DMS 273 (cell line): ENCODE measurements around the gene TOR1AIP1.
A peak's percentile ranks its signal among the peaks of the same experiment; 100 is the strongest.
"Not testable (repeated sequence)": the region's sequence is repeated elsewhere in the genome, so short reads cannot be mapped to it uniquely, and the experiment has no call there.

Experiments used
- DNase-seq: peaks from one replicate; lab custom pipeline; 2025; ENCODE audit not compliant: unreplicated experiment; lab: John Stamatoyannopoulos, UW

TOR1AIP1 gene, protein sequence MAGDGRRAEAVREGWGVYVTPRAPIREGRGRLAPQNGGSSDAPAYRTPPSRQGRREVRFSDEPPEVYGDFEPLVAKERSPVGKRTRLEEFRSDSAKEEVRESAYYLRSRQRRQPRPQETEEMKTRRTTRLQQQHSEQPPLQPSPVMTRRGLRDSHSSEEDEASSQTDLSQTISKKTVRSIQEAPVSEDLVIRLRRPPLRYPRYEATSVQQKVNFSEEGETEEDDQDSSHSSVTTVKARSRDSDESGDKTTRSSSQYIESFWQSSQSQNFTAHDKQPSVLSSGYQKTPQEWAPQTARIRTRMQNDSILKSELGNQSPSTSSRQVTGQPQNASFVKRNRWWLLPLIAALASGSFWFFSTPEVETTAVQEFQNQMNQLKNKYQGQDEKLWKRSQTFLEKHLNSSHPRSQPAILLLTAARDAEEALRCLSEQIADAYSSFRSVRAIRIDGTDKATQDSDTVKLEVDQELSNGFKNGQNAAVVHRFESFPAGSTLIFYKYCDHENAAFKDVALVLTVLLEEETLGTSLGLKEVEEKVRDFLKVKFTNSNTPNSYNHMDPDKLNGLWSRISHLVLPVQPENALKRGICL

DNA sequence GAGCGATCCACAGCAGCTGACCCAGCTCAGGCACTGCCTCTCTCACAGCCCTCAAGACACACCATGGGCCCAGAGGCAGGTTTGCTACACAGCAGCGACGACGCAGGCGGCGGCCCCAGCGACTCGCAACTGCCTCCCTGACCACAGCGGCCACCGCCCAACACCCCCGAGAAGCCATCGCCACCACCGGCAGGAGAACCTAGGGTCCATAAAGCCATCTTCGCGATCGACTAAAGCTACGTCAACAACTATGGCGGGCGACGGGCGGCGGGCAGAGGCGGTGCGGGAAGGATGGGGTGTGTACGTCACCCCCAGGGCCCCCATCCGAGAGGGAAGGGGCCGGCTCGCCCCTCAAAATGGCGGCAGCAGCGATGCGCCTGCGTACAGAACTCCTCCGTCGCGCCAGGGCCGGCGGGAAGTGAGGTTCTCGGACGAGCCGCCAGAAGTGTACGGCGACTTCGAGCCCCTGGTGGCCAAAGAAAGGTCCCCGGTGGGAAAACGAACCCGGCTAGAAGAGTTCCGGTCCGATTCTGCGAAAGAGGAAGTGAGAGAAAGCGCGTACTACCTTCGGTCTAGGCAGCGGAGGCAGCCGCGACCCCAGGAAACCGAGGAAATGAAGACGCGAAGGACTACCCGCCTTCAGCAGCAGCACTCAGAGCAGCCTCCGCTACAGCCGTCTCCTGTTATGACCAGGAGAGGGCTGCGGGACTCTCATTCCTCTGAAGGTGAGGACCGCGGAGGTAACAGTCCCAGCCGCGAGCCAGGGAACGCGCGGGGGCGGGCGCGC is at the start of gene TOR1AIP1:
Gene TOR1AIP1 (plus strand): TSS at position 33 of the 787 bp plus-strand sequence. CDS start 218 bp downstream, at position 251.
- peak; percentile 99 for DNase-seq

DNA sequence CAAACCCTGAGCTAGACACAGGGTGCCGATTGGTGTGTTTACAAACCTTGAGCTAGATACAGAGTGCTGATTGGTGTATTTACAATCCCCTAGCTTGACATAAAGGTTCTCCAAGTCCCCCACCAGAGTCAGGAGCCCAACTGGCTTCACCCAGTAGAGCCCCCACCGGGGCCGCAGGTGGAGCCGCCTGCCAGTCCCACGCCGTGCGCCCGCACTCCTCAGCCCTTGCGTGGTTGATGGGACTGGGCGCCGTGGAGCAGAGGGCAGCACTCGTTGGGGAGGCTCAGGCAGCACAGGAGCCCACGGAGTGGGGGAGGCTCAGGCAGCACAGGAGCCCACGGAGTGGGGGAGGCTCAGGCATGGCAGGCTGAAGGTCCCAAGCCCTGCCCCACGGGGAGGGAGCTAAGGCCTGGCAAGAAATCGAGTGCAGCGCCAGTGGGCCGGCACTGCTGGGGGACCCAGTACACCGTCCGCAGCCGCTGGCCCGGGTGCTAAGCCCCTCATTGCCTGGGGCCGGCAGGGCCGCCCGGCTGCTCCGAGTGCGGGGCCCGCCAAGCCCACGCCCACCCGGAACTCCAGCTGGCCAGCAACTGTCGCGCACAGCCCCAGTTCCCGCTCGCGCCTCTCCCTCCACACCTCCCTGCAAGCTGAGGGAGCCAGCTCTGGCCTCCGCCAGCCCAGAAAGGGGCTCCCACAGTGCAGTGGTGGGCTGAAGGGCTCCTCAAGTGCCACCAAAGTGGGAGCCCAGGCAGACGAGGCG is 45.2 kb upstream of the TOR1AIP1 start:
- not testable (repeated sequence) for DNase-seq

DNA sequence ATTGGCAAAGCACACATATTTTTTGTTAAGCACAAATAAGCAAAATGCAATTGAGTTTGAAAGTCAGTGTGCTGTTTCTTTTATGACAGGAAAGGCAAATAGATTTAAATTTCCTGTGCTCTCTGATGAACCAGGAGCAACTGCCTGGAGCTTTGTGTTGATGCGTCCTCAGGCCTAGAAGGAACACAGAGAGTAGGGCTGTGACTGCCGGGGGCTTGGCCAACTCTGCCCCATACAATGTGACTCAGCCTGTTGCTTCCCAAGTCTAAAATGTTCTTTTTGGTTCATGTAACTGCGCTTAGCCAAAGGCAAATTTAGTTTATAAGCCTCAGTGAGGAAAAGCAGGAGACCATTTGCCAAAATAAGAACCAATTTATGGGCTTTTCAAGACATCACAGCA is 42.0 kb upstream of the TOR1AIP1 start:
- no peak for DNase-seq

DNA sequence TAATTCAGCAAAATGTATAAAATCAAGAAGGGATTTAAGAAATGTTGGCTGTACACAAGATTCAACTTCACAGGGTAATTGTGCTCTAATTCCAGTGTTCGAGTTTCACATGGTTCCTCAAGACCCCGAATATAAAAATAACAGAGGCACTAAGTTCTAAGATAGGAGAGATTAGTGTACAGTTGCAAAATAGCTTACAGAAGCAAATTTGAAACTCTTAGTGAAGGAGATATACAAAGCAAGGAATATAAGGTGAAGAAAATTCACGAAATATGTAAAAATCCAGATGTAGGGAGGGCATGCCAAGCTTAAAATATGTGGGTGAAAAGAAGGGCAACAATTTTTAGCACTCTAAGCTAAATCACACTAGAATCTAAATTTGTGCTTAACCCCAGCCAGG is 33.9 kb upstream of the TOR1AIP1 start:
- DNase-seq, result no peak

DNA sequence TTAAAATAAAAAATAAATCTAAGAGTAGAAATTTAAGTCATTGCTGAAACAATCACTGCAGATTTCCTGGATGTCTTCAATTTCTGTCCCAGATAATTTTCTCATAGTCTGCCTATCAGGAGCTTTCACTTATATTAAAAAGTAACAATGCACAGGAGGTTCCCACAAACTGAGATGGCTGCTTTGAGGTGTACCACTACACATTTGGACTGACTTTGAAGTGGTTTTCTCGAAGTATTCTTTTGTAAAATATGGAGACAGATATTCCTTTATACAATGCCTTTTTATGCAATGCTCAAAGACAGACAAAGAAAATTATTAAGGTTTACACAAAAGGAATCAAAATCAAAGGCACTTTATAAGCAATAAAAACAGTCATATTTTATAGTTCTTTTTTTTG is 29.0 kb upstream of the TOR1AIP1 start:
- DNase-seq, result no peak

DNA sequence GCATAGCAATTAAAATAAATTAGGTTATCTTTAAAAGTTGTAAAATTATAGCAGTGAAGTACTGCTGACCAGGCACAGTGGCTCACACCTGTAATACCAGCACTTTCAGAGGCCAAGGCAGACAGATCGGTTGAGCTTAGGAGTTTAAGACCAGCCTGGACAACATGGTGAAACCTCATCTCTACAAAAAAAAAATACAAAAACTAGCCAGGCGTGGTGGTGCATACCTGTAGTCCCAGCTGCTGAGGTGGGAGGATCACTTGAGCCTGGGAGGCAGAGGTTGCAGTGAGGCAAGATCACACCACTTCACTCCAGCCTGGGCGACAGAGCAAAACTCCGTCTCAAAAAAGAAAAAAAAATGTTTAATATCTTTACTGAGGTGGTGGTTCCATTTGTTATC is 26.3 kb upstream of the TOR1AIP1 start:
- not testable (repeated sequence) for DNase-seq

DNA sequence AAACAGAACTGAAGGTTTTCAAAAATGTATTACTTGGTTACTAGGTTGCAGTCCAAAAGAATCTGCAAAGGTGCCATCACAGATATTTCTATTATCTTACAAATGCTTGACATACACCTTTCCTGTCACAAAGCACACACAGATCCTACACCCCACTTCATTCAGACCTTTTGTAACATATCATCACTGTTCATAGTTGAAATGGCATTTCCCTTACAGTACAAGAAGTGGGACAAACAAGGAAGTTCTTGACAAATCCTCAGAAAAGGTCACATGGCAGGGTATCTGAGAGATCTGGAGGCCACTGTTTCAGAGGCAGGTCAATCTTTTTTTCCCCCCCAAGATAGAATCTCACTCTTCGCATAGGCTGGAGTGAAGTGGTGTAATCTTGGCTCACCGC is 25.8 kb upstream of the TOR1AIP1 start:
- DNase-seq, result no peak

DNA sequence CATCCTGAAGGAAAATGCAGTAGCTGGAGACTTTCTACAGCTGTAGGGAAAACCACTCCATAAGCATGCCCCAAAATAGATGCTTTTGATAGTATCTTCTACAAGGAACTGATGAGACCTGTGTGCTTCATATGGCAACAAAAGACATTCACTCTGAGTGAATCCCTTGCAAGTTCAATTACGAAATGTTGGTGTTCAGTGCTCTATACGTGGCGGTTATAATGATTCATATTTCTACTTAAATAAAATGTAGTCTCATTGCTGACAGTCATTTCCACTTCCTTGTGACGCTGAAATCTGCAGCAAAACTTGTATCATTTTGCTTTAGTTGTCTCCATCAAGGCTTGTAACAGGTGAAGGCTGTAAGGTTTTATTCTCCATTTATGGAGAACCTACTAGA is 25.1 kb upstream of the TOR1AIP1 start:
- DNase-seq, result no peak

DNA sequence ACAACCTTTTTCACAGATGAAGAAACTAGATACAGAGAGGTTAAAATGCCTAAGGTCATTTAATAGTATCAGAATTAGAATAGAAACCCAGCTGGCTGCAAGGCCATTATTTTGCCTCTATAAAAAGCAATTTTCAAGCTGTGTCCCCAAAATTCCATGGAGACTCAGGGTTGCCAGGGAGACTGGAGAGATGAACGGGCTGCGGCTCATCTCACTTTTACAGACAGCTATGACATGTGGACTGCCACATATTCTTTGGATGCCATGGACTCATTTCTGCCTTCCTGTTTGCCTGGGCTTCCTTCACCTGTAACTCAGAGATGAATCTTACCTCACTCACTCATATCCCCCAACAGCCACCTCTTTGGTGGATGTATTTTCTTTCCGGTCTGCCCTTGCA is 21.4 kb upstream of the TOR1AIP1 start:
- DNase-seq, result no peak

DNA sequence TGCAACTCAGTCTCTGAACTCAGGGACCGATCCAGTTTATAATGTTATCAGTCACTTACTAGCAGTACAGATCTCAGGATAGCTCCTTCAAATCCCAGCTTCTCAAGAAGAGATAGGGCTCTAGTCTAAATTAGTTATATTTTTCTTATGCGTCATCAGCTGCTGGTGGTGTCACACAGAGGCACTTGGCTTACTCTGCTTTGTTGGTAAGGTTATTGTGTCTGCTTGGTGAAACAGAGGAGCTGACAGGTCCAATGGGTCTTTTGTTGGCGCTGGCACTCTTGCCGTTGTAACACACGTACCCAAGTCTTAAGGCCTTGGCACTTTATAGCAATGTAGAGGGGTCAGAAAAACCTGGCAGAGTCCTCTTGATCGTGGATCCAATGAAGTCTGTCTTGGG is 16.7 kb upstream of the TOR1AIP1 start:
- DNase-seq, result no peak

DNA sequence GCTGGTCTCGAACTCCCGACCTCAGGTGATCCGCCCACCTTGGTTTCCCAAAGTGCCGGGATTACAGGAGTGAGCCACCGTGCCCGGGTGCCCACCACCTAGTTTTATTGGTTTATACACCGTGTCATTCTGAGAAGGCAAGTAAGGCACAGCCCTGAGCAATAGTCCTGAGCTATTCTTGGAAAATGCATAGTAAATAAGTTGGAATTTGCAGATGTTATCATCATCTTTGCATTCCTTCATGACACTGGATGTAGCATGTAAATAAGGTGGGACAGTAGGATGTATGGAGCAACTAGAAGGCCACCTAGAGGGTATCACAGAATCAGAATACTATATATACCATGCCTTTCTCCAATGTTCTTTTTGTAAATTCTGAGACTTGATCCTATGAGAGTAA is 15.5 kb upstream of the TOR1AIP1 start:
- DNase-seq, result no peak

DNA sequence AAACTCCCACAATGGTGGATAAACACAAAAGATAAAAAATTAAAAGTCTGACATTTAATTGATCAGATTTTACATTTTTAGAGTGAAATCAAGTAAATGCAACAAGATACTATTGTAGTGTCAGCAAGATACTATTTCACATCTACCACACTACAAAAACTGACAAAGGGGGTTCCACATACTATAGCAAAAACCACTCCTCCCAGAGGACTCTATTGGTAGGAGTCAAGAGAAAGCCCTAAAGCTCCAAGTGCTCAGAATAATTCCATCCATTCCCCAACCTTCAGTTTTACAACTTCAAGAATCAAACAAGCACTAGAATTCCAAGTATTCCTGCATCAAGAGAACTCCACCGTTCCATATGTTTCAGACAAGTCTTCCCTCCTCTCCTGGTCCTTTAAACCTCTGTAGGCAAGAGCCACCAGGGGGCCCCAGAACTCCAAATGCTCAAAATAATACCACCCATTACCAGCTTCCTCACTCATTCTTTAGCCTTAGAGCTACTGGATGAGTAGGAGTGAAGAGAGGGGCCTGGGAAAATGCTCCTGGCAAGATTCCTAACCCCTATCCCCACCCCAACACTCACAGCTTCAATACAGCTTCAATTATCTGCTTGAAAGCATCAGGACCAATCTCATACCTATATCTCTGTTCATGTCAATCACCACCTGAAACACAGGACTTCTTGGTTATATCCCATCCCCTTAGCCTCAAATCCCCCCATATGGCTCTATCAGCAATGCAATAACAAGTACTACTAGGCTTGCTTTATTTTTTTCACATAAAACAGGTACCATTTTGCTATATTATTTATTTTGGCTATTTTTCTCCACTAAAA is 14.4 kb upstream of the TOR1AIP1 start:
- DNase-seq, result peak; percentile 79

DNA sequence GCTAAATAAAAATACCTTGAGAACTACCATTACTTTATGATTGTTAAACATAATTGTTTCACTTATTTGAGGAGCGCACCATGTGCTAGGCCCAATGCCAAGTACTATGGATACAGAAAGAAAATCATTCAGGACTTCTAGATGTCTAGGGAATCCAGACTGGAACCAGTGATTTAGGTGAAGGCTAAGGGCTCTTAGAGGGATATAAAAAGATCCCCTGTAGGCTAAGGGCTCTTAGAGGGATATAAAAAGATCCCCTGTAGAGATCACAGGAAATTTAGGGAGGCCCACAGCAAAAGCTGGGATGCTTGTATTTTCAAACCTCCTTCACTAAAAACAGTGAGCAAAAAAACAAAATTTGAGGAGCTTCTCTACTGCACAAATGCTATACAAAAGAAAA is 11.2 kb upstream of the TOR1AIP1 start:
- DNase-seq, result no peak

DNA sequence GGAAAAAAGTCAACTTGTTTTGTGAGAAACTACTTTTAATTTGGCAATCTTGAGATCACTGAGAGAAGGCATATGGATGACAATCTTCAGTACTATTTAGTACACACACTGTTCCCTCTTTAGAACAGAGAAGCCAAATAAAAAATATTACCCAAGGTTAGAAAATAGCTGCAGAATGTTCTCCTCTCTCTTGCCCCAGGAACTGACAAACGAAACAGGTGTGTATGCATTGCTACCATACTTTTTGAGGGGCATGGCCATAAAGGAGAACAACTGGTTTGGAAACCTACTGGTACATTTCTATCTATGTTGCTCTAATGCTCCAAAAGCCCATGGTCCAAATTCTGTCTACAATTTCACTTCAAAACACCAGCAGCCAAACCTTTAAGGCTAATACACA is 10.1 kb upstream of the TOR1AIP1 start:
- no peak for DNase-seq

DNA sequence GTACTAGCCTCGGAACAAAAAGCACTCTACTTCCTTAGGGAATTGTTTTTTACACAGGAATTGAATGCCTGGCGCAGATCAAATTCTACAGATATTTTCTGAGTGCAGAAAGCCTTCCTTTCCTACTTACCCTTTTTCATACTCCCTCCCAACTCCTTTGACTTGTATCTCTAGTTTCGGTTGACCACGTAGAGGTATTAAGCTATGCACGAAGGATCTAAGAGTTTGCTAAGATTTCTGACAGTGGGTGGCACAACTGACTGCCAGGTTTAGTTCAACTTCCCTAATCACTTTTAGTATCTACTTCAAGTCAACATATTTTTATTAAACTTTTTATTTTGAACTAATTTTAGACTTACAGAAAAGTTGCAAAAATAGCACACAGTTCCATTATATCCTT is 9.5 kb upstream of the TOR1AIP1 start:
- no peak for DNase-seq

DNA sequence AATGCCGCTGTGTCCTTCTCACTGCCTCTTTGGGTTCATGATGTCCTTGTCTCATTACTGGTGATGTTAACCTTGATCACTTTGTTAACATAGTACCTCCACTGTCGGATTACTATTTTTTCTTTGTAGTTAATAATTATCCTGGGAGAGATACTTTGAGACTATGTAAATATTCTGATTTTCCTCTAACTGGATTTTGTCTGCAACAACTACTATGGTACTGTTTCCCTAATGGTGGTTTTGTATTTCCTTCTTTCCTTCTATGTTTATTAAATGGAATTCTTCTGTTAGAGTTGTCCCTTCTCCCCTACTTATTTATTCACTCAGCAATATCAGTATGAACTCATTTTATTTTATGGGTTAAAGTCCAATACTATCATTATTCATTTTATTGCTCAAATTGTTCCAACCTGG is 8.6 kb upstream of the TOR1AIP1 start:
- DNase-seq, result no peak

DNA sequence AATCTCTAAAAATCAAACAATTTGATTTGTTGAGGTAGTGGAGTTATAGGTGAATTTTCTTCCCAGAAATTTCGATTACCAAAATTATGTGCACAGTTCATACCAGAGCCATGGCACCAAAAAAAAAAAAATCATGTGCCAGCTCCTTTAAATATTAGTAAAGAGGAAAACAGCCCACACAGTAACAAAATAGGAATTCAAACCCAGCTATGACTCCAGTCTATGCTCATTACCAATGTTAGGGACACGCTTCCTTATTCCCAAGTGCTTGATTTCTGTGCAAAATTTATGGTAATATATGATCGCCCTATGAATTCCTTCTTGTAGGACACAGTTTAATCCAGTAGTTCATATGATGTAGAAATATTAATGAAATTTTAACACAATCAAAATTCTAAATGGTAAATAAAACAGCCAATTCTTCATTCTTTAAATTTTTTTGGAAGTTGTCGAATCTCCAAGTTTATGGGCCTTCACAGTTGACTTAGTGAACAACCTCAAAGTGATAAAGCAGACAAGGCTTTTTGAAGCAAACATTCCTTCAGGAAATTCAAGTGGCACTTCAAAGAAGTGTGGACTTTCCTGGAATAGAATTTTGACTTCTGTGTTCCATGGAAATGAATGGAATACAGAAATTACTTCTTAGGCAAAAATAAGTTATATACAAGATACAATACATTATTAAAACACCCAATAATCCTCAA is 6.3 kb upstream of the TOR1AIP1 start:
- no peak for DNase-seq

DNA sequence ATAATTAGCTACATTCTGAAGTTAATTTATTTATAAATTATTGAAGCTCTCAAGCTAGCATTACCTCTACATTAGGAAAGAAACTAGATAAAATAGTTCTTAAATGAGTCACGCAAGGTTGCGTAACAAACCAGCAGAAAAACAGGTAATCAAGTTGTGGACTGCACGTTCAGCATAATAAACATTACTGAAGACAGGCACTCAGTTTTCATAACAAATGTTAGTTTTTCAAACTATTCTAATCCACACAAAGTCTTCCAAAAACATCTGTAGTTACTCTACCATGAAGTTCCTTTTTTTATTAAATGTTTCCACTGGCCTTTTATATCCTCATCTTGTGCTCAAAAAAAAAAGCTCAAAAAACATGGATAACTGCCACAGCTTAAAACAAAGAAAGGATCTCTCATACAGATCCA is 5.8 kb upstream of the TOR1AIP1 start:
- no peak for DNase-seq

DNA sequence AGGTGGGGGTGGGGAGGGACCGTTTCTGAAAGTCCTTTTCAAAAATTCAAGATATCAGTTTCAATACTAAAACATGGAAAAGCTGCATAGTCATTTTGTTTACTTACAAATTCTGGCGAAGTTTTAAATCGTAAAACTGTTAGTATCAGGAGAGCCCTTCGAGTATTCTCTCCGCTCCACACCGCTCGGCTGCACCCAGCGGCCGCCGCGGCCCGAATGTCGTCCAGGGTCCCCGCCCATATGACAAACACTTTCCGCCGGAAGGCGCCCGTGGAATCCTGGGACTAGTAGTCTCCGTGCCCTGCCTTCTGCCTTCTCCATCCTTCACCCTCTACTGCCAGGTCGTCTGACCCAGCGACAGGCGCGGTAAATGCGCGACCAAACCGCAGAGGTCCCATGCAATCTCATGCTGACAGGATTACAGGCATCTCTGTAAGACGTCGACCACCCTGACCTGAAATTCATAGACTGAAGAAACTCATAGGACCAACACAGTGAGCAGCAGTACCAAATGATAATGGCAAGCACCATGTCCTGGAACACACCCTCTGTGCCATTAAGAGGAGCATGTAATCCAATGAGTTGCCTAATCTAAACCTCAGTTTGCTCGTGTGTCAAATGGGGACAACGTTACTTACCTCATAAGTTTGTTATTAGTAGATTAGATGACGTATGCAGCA is 4.4 kb upstream of the TOR1AIP1 start, which contains the start of gene TOR1AIP2:
Gene TOR1AIP2 (minus strand): TSS at position 218 of the 680 bp plus-strand sequence. CDS start 25,138 bp downstream, outside the sequence.
- peak; percentile 96 for DNase-seq
